OCI-LY1 (cell line): Measurements from ENCODE around the gene ELMO1.

Source experiments
- CTCF ChIP-seq: fragments of 200-600 bp; sonication (generic), shearing (Covaris generic); IDR thresholded peaks from 2 replicates; pipeline ENCODE4 v1.5.1; 2017; ENCODE audit warnings: mild to moderate bottlenecking, antibody characterized with exemption, low read length, moderate library complexity, mixed read lengths
- EZH2 ChIP-seq: fragments of 200-600 bp; sonication (generic), shearing (Covaris generic); IDR thresholded peaks from 2 replicates; pipeline ENCODE4 v1.8.0; 2017; ENCODE audit warnings: borderline replicate concordance, mixed run types, mild to moderate bottlenecking, antibody characterized with exemption, low read length, moderate library complexity, mixed read lengths

GRCh38 chr7:37310327-37311080, 138.2 kb downstream of the ELMO1 start:
- TF ChIP-seq CTCF (no peak), EZH2 (no peak)
